Esophagus squamous epithelium (tissue), 4 donors: ENCODE data around the gene GUK1.

ENCODE experiments used
- POLR2A ChIP-seq, 4 donors: fragments of 450-650 bp; IDR thresholded peaks; one replicate each; pipeline ENCODE4 v1.6.1; 2017; ENCODE audit warnings: antibody characterized with exemption in 4 of 4, mild to moderate bottlenecking in 4 of 4, moderate library complexity in 3 of 4
- TF ChIP-seq, protein P1 (sequence below), 6 experiments: fragments of 450-650 bp in 4 of 6; fragments of 200-600 bp in 2 of 6; sonication (generic) in 2 of 6; IDR thresholded peaks; one replicate each; pipeline ENCODE4 v1.5.1; 2016 to 2019; ENCODE audit warnings: antibody characterized with exemption in 6 of 6, mild to moderate bottlenecking in 4 of 6, moderate library complexity in 4 of 6

DNA sequence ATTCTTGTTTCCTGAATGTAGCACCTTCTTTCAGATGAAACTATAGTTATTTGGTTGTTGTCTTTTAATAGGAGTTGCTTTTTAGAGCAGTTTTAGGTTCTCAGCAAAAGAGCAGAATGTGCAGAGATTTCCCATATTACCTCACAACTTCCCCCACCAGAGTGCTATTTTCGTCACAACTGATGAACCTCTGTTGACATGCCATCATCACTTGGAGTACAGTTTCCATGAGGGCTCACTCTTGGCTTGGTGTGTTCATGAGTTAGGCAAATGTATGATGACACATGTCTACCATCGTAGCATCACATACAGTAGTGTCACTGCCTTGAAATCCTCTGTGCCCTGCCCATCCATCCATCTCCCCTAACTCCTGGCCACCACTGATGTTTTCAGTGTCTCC, 29.3 kb downstream of the GUK1 start:
- no peak for TF ChIP-seq POLR2A (IDR thresholded peaks at IDR 0.05)
- TF ChIP-seq, protein P1, sequence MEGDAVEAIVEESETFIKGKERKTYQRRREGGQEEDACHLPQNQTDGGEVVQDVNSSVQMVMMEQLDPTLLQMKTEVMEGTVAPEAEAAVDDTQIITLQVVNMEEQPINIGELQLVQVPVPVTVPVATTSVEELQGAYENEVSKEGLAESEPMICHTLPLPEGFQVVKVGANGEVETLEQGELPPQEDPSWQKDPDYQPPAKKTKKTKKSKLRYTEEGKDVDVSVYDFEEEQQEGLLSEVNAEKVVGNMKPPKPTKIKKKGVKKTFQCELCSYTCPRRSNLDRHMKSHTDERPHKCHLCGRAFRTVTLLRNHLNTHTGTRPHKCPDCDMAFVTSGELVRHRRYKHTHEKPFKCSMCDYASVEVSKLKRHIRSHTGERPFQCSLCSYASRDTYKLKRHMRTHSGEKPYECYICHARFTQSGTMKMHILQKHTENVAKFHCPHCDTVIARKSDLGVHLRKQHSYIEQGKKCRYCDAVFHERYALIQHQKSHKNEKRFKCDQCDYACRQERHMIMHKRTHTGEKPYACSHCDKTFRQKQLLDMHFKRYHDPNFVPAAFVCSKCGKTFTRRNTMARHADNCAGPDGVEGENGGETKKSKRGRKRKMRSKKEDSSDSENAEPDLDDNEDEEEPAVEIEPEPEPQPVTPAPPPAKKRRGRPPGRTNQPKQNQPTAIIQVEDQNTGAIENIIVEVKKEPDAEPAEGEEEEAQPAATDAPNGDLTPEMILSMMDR (IDR thresholded peaks at IDR 0.05), result no peak
